GM20431 (cell line): ENCODE data around the gene TSTD1.

Source experiments
- in situ Hi-C: fragments of 300-500 bp; cut with MseI, MboI; formaldehyde crosslinking; loops from one replicate; pipeline ENCODE4 v1.15.0; 2020; ENCODE audit warnings: low sequenced_read_pairs; ENCODE audit not compliant: unreplicated experiment

TSTD1 gene, protein sequence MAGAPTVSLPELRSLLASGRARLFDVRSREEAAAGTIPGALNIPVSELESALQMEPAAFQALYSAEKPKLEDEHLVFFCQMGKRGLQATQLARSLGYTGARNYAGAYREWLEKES

DNA sequence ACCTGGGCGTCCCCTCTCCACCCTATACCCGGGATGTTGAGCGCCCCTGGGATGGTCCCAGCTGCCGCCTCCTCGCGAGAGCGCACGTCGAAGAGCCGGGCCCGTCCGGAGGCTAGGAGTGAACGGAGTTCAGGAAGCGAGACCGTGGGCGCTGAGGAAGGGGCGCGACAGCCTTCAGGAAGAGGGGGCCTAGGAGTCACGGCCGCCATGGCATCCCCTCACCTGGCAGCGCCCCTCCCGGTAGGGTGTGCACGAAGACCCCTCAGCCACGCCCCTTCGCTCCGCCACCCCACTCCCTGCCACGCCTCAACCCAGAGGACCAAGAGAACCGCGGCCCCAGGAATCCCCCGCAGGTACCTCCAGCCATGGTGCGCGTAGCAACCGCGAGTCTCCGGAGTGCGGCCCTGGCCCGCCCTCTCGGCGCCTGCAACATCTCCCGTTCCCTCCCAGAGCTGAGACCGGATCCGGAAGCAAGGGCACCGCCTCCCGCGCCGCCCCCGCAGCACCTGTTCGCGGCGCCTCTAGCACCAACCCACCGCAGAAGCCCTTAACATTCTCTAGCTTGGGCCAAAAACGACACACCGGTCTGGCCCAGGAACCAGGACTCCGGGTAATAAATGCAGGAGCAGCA is at the start of gene TSTD1:
Gene TSTD1, minus strand, starts transcription at position 442 of the 631 bp plus-strand sequence. Its CDS starts 75 bp downstream, at position 367.
- in situ Hi-C loops, result no loop called here

DNA sequence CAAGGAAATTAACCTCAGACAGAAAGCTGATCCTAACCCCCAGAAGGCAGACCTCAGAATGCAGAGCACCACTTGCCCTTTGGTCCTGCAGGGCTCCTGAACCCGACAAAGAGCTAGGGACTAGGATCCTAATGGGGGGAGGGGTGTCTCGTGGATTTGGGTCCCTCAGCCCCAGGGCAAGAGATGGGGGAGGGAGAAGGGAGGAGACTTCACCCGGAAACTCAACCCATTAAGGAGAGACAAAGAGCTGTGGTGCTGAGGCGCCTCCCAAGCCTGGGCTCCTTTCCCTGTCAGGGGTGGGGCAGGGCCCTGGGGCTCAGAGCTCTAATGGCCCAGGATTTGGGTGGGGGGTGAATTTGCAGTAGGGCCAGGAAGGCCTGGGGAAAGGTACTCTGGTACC is 47.7 kb upstream of the TSTD1 start:
- in situ Hi-C loops, result no loop called here

DNA sequence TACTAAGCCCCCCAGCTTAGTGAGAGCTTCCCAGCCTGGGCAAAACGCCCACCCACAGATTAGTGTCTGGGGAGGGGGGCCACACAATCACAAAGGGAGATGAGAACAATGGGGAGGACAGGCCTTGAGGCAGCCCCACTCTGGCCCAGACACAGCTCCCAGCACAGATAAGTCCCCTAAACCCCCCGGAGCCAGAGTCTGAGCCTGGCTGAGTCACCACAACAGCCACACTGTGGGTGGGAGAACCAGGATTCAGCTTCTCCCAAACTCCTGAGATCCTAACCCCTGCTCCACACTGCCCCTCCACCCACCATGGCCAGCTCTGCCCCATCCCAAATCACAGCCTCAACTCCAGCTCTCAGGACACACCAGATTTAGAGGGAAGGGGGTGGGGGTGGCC is 46.4 kb upstream of the TSTD1 start:
- in situ Hi-C loops, result no loop called here

DNA sequence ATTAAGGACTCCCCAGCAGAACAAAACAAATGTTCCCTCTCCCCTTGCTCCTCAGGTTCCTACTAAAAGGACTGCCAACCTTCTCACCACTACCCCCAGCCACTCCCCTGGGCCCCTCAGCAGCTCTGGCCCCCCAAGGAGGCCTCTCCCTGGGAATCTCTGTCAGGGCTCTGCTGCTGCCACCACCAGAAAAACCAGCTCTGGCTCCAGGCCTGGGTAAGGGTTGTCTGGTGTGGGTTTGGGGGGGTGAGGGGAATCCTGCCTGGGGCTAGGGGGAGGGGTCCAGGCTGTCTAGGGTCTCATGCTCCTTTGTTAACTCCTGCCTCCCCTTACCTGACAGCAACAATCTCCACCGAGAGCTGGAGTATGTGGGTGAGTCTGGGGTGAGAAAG is 45.8 kb upstream of the TSTD1 start:
- in situ Hi-C loops, result no loop called here

DNA sequence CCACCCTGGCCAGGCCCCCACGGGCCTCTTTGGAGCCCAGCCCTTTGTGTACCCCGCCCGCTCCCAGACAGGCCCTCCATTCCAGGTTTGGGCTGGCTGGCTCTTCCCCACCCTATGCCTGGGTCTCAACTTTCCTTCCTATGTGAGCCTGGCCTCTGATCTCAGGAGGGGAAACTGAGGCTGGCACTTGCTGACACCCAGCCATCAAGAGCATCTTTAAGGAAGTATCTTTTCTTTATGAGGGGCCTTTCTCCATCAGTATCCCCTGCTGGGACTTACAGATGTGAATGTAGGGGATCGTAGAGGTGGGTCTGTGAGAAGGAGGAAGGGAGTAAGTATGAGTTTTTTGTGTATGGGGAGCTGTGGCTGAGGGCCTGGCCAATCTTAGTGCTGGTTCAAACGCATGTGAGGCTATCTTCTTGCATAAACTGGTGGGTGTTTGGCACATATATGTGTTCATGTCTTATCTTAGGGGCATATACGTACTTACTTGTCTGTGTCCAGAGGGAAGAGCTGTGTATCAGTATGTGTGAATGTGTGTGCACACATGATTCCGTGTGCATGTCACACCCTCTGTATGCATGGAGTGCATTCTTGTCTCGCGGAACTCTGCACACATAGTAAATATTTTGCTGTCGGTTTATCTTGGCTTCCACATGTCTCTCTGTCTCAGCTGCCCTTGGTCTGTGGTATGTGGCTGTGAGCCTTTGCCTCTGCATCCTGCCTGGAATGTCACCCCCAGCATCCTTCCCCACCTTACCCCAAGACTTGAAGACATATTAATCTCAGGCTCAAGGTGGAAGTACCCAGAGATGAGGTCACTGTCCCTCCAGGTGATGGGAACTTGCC is 45.2 kb upstream of the TSTD1 start:
- in situ Hi-C loops, result no loop called here

DNA sequence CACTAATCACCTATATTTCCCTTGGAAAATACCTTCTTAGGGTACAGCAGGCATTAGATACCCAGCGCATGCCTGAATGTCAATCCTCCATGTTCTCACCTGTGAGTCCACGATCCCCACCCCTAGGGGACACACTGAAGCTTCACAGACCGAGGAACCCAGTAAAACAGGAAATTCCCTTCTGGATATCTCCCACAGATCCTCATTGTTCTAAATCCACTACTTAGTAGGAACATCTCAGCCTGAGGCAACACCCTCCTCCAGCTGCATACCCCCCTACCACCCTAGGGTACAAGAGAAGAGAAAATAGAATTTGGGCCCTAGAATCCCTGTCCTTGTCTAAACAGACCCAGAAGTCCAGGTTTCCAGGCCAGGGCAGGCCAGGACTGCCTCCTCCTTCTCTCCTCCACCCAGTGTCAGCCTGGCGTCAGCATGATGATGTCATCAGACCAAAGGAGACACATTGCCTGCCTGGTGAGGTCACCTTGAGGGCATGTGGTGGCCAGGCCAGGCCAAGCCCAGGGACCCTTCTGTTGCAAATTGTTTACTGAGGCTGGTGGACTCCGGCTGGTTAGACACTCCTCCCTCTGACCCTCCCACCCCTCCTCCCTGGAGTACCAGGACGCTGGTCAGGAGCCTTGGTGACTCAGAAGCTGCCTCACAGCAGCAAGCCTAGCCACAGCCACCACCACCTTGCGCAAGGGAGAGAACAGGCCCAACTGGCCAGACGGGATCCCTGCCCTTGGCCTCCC is 44.4 kb upstream of the TSTD1 start:
- in situ Hi-C loops, result no loop called here

DNA sequence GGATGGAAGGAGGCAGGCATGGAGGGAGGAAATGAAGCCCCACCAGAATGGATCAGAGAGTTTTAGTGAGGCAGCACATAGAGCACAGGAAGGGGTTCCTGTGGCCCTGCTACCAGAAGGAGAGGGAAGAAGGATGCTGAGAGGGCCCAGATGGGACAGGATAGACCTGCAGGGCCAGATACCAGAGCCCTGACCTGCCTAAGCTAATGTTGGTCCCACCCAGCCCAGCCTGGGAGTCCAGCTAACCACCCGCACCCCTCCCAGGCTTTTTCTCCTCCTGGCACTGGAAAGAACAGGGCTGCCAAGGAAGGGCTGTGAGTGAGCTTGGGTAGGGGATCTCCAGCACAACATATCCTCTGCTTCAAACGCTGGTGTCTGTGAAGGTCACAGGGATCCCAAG is 43.7 kb upstream of the TSTD1 start:
- in situ Hi-C loops, result no loop called here

DNA sequence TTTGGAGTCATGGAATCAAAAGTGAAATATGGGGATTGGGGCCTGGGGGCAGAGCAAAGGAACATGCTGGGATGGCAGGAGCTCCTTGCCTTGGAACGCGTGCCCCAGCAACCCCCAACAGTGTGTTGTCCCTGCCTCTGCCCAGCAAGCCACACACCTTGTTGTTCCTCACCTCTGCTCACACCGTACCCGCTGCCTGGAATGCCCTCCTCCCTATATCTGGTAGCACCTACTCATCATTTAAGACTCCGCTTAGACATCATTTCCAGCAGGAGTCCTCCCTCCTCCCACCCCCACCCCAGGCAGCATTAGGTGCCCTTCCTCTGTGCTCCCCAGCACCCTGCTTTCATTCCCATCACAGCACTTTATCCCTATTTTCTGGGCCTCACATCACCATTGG is 42.8 kb upstream of the TSTD1 start:
- in situ Hi-C loops, result no loop called here

DNA sequence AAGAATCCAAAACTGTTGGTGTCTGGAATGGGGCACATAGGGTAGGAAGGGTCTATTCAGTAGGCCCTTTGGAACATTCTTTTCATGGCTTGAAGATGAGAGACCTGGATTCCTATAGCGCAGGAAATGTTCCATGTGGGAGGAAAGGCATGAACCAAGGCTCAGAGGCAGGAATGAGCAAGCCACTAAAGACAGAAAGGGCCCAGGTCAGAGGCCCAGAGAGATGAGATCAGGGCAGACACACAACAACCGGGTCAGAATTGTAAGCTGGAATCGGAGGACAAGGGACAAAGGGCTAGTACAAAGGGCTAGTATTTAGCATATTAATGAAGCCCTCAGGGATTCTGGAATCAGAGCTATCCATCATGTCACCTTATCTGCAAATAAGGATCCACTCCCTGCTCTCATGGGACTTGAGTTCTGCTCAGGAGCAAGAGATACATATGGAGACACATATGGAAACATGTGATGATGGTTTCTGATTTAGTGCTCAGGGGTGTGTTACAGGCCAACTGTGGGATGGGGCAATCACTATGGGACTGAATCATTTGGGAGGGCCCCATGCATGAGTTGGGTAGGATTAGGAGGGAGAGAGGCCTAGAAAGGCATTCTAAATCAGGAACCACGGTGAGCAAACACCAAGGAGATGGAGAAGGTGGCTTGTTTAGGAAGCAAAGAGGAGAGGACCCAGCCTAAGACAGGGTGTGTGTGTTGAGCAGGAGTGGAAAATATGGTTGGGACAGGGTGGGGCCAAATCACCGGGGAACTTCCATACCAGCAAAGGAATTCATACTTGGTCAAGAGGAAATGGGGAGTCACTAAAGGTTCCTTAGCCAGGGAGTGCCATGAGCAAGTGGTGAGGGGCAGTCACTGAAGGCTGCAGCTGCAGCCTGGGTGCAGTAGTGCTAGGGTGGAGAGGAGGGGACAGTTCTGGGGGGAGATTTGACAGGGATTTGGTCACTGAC is 42.0 kb upstream of the TSTD1 start:
- in situ Hi-C loops, result no loop called here

DNA sequence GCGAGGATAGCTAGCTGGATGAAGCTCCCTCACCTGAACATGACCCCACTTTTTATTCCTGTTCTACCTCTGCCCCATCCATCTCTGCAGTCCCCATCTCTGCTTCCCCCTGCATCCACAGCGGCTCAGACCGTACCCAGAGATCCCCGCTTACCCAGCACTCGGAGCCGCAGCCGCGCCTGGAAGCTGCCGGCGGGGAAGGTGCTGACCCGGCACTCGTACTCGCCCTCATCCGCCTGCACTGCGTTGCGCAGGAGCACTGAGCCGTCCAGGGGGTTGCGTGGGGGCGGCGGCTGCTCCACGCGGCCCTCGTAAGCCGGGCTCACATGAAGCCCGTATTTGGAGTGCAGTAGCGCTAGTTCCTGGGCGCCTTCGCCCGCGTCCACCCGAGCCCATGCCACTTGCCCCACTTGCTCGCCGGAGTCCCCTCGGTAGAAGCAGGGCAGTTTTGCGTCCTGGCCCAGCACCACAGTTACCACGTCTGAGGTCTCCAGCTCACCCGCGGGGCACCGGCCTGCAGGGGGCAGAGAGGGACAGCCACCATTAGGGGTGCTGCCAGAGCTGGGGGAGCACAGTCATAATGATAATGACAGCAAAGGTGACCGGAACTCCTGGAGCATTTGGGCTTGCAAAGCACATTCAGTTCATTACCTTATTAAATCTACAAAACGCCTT is 40.8 kb upstream of the TSTD1 start:
- in situ Hi-C loops, result no loop called here

DNA sequence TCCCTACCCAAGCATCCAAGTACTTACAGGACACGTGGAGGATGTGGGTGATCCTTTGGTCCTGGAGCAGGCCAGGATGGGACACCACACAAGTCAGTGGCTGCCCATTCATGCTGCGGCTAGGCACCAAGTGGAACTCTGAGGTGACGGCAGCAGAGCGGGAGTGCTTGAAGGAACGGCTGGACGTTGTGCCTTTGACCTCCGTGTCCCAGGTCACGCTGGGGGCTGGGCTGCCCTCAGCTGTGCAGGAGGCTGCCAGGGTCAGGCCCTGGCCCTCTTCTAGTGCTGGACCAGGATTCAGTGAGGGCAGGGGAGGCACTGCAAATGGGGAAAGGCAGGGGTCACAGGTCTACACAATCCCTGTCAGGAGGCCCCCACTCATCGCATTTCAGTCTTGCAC is 38.7 kb upstream of the TSTD1 start:
- in situ Hi-C loops, result no loop called here

DNA sequence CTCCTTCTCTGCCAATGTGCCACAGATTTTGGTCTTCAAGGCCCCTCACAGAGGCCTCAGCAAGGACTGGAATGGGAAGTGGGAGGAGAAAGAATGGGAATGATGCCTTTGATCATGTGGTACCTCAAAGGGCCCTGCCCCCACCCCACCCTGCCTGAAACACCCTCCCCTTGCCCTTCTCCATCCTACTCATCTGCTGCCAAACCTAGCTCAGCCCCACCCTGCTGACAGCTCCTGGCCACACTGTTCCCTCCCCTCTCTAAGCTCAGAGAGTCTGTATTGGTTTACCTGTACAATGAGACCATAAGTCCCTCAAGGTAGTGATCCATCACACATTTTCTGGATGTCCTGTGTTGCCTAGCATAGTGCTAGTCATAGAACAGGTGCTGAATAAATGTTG is 37.6 kb upstream of the TSTD1 start:
- in situ Hi-C loops, result no loop called here

DNA sequence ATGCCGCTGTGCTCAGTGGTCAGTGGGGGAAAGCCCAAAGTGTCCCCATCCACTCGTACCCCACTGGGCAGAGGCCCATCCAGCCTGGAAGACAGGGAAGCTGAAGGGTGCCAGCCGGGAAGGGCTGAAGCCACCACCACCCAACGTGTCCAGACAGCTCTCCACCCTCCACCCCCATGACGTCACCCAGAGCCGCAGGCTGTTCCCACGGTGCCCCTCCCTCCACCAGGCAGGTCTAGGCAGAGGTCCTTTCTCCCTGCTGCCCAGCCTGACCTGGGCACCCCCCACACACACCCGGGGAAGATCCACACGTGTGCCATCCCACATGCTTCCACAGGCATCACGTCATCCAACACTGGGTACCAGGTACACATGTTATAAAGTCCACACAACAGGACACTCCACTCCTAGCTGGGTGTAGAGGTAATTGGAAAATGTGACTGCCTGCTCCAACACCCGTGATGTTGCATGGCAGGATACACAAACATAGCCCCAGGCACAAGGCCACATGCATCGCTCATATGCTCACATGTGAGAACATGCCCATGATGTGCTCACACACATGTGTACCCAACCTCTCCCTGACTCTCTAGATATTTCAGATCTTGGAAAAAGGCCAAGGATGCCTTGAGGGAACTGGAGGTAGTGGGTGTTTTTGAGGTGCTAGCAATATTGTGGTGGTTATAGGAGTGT is 36.1 kb upstream of the TSTD1 start:
- in situ Hi-C loops, result no loop called here

DNA sequence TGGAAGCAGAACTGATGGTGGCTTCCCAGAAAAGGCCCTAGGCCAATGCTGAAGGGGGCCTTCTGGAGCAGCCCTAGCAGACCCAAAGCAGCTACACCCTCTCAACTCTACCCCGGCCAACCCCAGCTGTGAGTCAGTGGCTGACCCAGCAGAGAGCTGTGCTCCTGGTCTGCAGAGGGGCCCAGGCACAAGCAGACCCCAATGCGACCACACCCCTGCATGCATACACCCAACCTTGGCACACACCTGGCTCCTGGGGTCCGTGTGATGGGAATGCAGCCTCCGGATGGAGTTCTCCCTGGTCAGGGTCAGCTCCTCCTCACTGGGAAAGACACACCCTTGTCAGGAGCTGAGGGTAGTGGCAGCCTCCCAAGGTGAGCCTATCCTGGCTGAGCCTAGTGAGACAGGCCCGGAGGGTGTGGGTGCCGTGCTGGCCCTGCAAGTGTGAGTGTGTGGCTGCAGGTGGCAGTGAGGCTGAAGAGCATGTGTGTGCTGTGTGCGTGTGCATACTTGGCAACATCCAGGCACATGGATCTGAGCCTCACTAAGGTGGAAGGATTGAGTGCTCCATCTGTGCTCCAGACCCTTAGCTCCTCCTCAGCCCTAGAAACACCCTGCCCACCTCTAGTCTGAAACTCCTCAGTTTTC is 34.8 kb upstream of the TSTD1 start:
- in situ Hi-C loops, result no loop called here

DNA sequence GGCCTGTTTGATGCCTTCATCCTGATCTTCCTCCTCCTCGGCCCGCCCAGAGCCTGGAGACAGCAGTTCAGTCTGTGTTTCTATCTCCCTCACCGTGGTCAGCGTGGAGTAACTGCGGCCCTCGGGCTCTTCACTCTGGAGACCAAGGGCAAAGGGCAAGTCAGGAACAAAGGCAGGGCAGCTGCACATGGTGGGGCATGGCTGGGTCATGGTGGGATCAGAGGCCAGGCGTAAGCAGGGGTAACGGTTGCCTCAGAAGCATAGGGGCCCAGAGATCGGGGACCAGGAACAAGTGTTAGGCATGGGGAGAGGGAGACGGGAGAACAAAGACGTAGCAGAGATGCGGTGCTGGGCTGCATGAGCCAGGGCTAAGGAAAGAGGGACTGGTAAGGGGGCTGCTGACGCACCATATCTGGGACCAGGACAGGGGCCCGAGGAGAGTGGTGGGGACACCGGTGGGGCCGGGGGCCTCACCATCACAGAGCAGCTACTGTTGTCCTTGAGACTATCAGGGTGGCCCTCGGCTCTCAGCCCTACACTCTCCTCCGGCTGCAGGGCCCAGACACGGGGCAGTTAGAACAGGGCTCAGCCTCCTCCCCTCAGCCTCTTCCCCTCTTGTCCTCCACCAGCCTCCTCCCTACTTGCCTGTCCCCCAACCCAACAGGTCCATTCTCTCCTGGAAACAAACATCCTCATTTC is 34.1 kb upstream of the TSTD1 start:
- in situ Hi-C loops, result no loop called here

DNA sequence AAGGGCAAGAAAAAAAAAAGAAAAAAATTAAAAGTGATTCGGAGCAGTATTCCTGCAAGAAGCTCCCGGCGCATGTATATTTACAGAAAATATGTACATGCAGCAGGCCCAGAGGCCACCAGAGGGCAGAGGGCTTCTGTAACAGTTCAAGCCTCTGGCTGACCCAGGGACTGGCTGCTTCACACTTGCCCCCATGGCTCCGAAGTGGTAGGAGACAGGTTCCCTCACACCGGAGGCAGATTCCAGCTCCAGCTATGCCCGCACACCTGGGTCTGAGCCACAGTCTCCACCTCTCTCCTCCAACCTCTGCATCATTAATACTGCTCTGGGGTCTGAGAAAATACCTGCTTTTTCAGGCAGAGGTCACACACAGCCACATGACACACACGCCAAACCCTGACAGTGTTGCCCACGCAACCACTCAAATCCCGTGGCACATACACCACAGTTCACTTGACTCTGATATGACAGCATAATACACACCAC is 33.2 kb upstream of the TSTD1 start:
- in situ Hi-C loops, result no loop called here

DNA sequence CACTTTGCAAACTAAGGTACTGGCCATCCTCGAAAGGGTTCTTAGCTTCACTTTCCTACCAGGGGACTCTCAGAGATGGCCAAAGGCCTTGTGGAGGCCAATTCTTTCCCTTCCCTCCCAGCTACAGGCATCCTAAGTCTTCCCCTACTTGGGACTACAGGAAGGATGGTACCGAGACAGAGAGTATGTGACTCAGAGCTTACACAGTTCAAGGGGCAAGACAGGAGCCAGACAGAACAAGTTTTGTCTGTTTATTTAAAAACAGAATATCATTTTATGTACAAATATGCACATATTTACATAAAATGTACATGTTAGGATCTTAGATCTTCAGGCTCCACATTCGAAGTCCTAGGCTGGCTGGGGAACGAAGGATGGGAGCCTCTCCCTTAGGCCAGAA is 32.0 kb upstream of the TSTD1 start:
- in situ Hi-C loops, result no loop called here
